ENCODE results near the gene SLC15A1. TPM values are rescaled to one million over a fixed set of nuclear protein-coding genes. Genes with fewer than 3 reads are reported as not detected.
A peak's percentile ranks its signal among the peaks of the same experiment; 100 is the strongest.
"Not testable (repeated sequence)": the region's sequence is repeated elsewhere in the genome, so short reads cannot be mapped to it uniquely, and the experiment has no call there.

Gene SLC15A1
- total RNA-seq, 4 donors from 2014 or later = 16.1 to 56.3 (median 44.1) TPM; not detected in 1

- Histone ChIP-seq H3K4me1 (peaks cover 12 to 48% (median 32%) of the 10 kb centered on the region in 4 donors), H3K4me3 (no peak overlapping the region), H3K27me3 (no peaks in the 10 kb centered on the region), H3K36me3 (no peaks in the 10 kb centered on the region), H3K27ac (peak overlapping the region; percentile 79 to 87 (median 86)), H3K9me3 (no peaks in the 10 kb centered on the region)
- in situ Hi-C loops (cut with MboI; ENCODE audit: low pct_ligation_motif_present in 1 of 4, low pct_unique_long_range_greater_than_20kb in 1 of 4, low sequenced_read_pairs in 3 of 4) = no loop called here
- intact Hi-C loops (cut with DNase I; ENCODE audit: low total_unique reads) = no loop called here
- DNase-seq = peak; percentile 59
- TF ChIP-seq POLR2A (IDR thresholded peaks at IDR 0.05) (no peak), EP300 (IDR thresholded peaks at IDR 0.05; ENCODE audit: low read depth) (no peak), CTCF (IDR thresholded peaks at IDR 0.05) (no peak), POLR2AphosphoS5 (IDR thresholded peaks at IDR 0.05) (peak in 1 of 3 donors; percentile 70)
- 45% methylated on average over 1 to 2 of the region's 2 CpGs for WGBS, 2 donors (ENCODE audit: low coverage in 1 of 2)
Observed at GRCh38 chr13:98648141-98648540, 104.3 kb downstream of the SLC15A1 start.

GRCh38 chr13:98647121-98647520, 105.4 kb downstream of the SLC15A1 start:
- WGBS, 2 donors (ENCODE audit: low coverage in 1 of 2) = 77 to 79% methylated on average over 2 of the region's 2 CpGs
- intact Hi-C loops (cut with DNase I; ENCODE audit: low total_unique reads) = no loop called here
- Histone ChIP-seq H3K4me1 (peaks cover 8 to 45% (median 31%) of the 10 kb centered on the region in 4 donors), H3K4me3 (no peak overlapping the region), H3K36me3 (no peaks in the 10 kb centered on the region), H3K9me3 (no peaks in the 10 kb centered on the region), H3K27me3 (no peaks in the 10 kb centered on the region), H3K27ac (peak overlapping the region; percentile 79 to 87 (median 86))
- DNase-seq = no peak
- no peak for TF ChIP-seq POLR2AphosphoS5 (IDR thresholded peaks at IDR 0.05)
- TF ChIP-seq POLR2A (IDR thresholded peaks at IDR 0.05) = no peak
- TF ChIP-seq EP300 (IDR thresholded peaks at IDR 0.05; ENCODE audit: low read depth) = no peak
- TF ChIP-seq CTCF (IDR thresholded peaks at IDR 0.05) = no peak
- in situ Hi-C loops (cut with MboI; ENCODE audit: low pct_ligation_motif_present in 1 of 4, low pct_unique_long_range_greater_than_20kb in 1 of 4, low sequenced_read_pairs in 3 of 4) = no loop called here

GRCh38 chr13:98643479-98643878, 109.0 kb downstream of the SLC15A1 start:
- no peak overlapping the region for H3K27ac ChIP-seq
- in situ Hi-C loops (cut with MboI; ENCODE audit: low pct_ligation_motif_present in 1 of 4, low pct_unique_long_range_greater_than_20kb in 1 of 4, low sequenced_read_pairs in 3 of 4) = no loop called here
- no peaks in the 10 kb centered on the region for H3K9me3 ChIP-seq
- TF ChIP-seq CTCF (IDR thresholded peaks at IDR 0.05) (no peak), POLR2A (IDR thresholded peaks at IDR 0.05) (no peak), EP300 (IDR thresholded peaks at IDR 0.05; ENCODE audit: low read depth) (no peak), POLR2AphosphoS5 (IDR thresholded peaks at IDR 0.05) (no peak)
- 59 to 92% methylated on average over 1 of the region's 1 CpG for WGBS, 2 donors (ENCODE audit: low coverage in 1 of 2)
- H3K27me3 ChIP-seq = no peaks in the 10 kb centered on the region
- no peak overlapping the region for H3K4me3 ChIP-seq
- peaks cover 1 to 13% (median 6%) of the 10 kb centered on the region in 4 donors for H3K4me1 ChIP-seq
- intact Hi-C loops (cut with DNase I; ENCODE audit: low total_unique reads) = no loop called here
- no peak for DNase-seq
- H3K36me3 ChIP-seq = no peaks in the 10 kb centered on the region

- Histone ChIP-seq H3K9me3 (no peaks in the 10 kb centered on the region), H3K4me1 (no peaks in the 10 kb centered on the region), H3K4me3 (no peak overlapping the region), H3K27me3 (no peaks in the 10 kb centered on the region), H3K27ac (no peak overlapping the region), H3K36me3 (no peaks in the 10 kb centered on the region)
- TF ChIP-seq EP300 (IDR thresholded peaks at IDR 0.05; ENCODE audit: low read depth) = no peak
- no peak for TF ChIP-seq POLR2AphosphoS5 (IDR thresholded peaks at IDR 0.05)
- no peak for TF ChIP-seq CTCF (IDR thresholded peaks at IDR 0.05)
- TF ChIP-seq POLR2A (IDR thresholded peaks at IDR 0.05) = no peak
- WGBS, 2 donors (ENCODE audit: low coverage in 1 of 2) = 75 to 93% methylated on average over 2 to 13 of the region's 13 CpGs
- intact Hi-C loops (cut with DNase I; ENCODE audit: low total_unique reads) = no loop called here
- no peak for DNase-seq
- in situ Hi-C loops (cut with MboI; ENCODE audit: low pct_ligation_motif_present in 1 of 4, low pct_unique_long_range_greater_than_20kb in 1 of 4, low sequenced_read_pairs in 3 of 4) = no loop called here
Observed at GRCh38 chr13:98641075-98641474, 111.4 kb downstream of the SLC15A1 start.

- DNase-seq; H3K36me3 ChIP-seq; H3K9me3 ChIP-seq; H3K4me3 ChIP-seq; intact Hi-C loops (cut with DNase I; ENCODE audit: low total_unique reads); in situ Hi-C loops (cut with MboI; ENCODE audit: low pct_ligation_motif_present in 1 of 4, low pct_unique_long_range_greater_than_20kb in 1 of 4, low sequenced_read_pairs in 3 of 4); H3K27ac ChIP-seq; H3K4me1 ChIP-seq; H3K27me3 ChIP-seq: not testable (repeated sequence)
- WGBS, 2 donors (ENCODE audit: low coverage in 1 of 2) = 88 to 100% methylated on average over 2 to 4 of the region's 4 CpGs
Observed at GRCh38 chr13:98639785-98640184, 112.7 kb downstream of the SLC15A1 start.

GRCh38 chr13:98638352-98638751, 114.1 kb downstream of the SLC15A1 start:
- in situ Hi-C loops (cut with MboI; ENCODE audit: low pct_ligation_motif_present in 1 of 4, low pct_unique_long_range_greater_than_20kb in 1 of 4, low sequenced_read_pairs in 3 of 4); H3K27me3 ChIP-seq; H3K36me3 ChIP-seq; intact Hi-C loops (cut with DNase I; ENCODE audit: low total_unique reads); H3K4me3 ChIP-seq; H3K9me3 ChIP-seq; H3K4me1 ChIP-seq; H3K27ac ChIP-seq; DNase-seq: not testable (repeated sequence)
- 64 to 67% methylated on average over 8 of the region's 8 CpGs for WGBS, 2 donors (ENCODE audit: low coverage in 1 of 2)

All from transverse colon (tissue), 4 donors.